Liver (tissue), 9 donors: Measurements from ENCODE around the gene WSCD1. TPM values are rescaled to one million over a fixed set of nuclear protein-coding genes. Genes with fewer than 3 reads are reported as not detected.
A peak's percentile ranks its signal among the peaks of the same experiment; 100 is the strongest.

ENCODE experiments used
- DNase-seq: peaks from one replicate; pipeline ENCODE4 v3.0.0-alpha.2; 2017; ENCODE audit warnings: low spot score
- H3K27ac ChIP-seq, 2 donors: one replicate each; pipeline ENCODE4 v1.7.0; 2013; ENCODE audit warnings: inconsistent platforms in 2 of 2, low read length in 2 of 2, control low read depth in 1 of 2, low read depth in 1 of 2, mild to moderate bottlenecking in 1 of 2
- H3K27me3 ChIP-seq, 4 donors: one replicate each; pipeline versions ENCODE4 v1.6.1 to v1.7.0; 2013; ENCODE audit warnings: low read length in 3 of 4, inconsistent platforms in 1 of 4, mild to moderate bottlenecking in 1 of 4, moderate library complexity in 1 of 4; ENCODE audit not compliant: control insufficient read depth in 4 of 4, insufficient read depth in 4 of 4
- H3K36me3 ChIP-seq, 4 donors: one replicate each; pipeline versions ENCODE4 v1.6.1 to v1.7.0; 2013; ENCODE audit warnings: low read length in 3 of 4, mild to moderate bottlenecking in 3 of 4, low read depth in 1 of 4, moderate library complexity in 1 of 4; ENCODE audit not compliant: control insufficient read depth in 4 of 4, insufficient read depth in 3 of 4
- H3K4me1 ChIP-seq, 4 donors: one replicate each; pipeline versions ENCODE4 v1.6.1 to v1.7.0; 2013; ENCODE audit warnings: low read length in 3 of 4, mild to moderate bottlenecking in 3 of 4, moderate library complexity in 1 of 4; ENCODE audit not compliant: control insufficient read depth in 4 of 4, insufficient read depth in 4 of 4
- H3K4me3 ChIP-seq, 3 donors: one replicate each; pipeline versions ENCODE4 v1.6.1 to v1.7.0; 2013; ENCODE audit warnings: low read length in 3 of 3, control low read depth in 1 of 3, low read depth in 1 of 3, mild to moderate bottlenecking in 1 of 3
- H3K9ac ChIP-seq, 2 donors: one replicate each; pipeline ENCODE4 v1.7.0; 2013; ENCODE audit warnings: low read length in 2 of 2, mild to moderate bottlenecking in 2 of 2, moderate library complexity in 2 of 2, control low read depth in 1 of 2, low read depth in 1 of 2
- H3K9me3 ChIP-seq, 4 donors: one replicate each; pipeline versions ENCODE4 v1.6.1 to v1.7.0; 2013; ENCODE audit warnings: low read length in 3 of 4; ENCODE audit not compliant: control insufficient read depth in 4 of 4
- EGR1 ChIP-seq, 2 donors: IDR thresholded peaks; 2 replicates each; pipeline ENCODE4 v1.6.1; 2016 to 2018; ENCODE audit warnings: antibody characterized with exemption in 2 of 2, low read depth in 2 of 2
- FOXA1 ChIP-seq: IDR thresholded peaks from 2 replicates; pipeline ENCODE4 v1.6.1; 2016; ENCODE audit warnings: antibody characterized with exemption
- GABPA ChIP-seq, 2 donors: IDR thresholded peaks in 1 of 2; conservative IDR thresholded peaks in 1 of 2; 2 replicates each; pipeline ENCODE4 v1.6.1; 2016; ENCODE audit warnings: antibody characterized with exemption in 2 of 2, mild to moderate bottlenecking in 1 of 2, moderate library complexity in 1 of 2
- HNF4A ChIP-seq, 2 donors: conservative IDR thresholded peaks; 2 replicates each; pipeline ENCODE4 v1.6.1; 2016; ENCODE audit warnings: antibody characterized with exemption in 2 of 2, mild to moderate bottlenecking in 2 of 2
- JUND ChIP-seq, 2 donors: IDR thresholded peaks; 2 replicates each; pipeline ENCODE4 v1.6.1; 2016; ENCODE audit warnings: antibody characterized with exemption in 2 of 2
- NR2F2 ChIP-seq: IDR thresholded peaks from 2 replicates; pipeline ENCODE4 v1.6.1; 2016; ENCODE audit warnings: antibody characterized with exemption
- RAD21 ChIP-seq, 2 donors: IDR thresholded peaks; 2 replicates each; pipeline ENCODE4 v1.6.1; 2016; ENCODE audit warnings: antibody characterized with exemption in 2 of 2, mild to moderate bottlenecking in 2 of 2
- RXRA ChIP-seq, 2 donors: IDR thresholded peaks; 2 replicates each; pipeline ENCODE4 v1.6.1; 2017 to 2018; ENCODE audit warnings: antibody characterized with exemption in 2 of 2, mild to moderate bottlenecking in 1 of 2
- SP1 ChIP-seq: IDR thresholded peaks from 2 replicates; pipeline ENCODE4 v1.6.1; 2018; ENCODE audit warnings: antibody characterized with exemption, mild to moderate bottlenecking
- YY1 ChIP-seq: IDR thresholded peaks from 2 replicates; pipeline ENCODE4 v1.6.1; 2016; ENCODE audit warnings: antibody characterized with exemption, mild to moderate bottlenecking
- WGBS: extraction: QIAGEN DNeasy Blood & Tissue Kit; methylation state at CpG from one replicate; pipeline ENCODE4 v1.1.7; 2013; 5-methylcytosine and 5-hydroxymethylcytosine counted together
- polyA plus RNA-seq, 2 donors: library from polyadenylated mRNA; stranded (reverse) in 1 of 2; unstranded in 1 of 2; fragments of 200-250 nt in 1 of 2; fragments of >200 nt in 1 of 2; fragmentation: Nextera tagmentation in 1 of 2; extraction: Ambion mirVana in 1 of 2; gene quantifications; one replicate each; pipeline versions ENCODE4 v1.2.1 to v1.2.3, GENCODE V29; 2013 to 2015
- total RNA-seq, 2 donors: library from RNA; depleted of rRNA; stranded (reverse); fragments of >200 nt; gene quantifications; one replicate each; pipeline ENCODE4 v1.2.3, GENCODE V29; 2014
- TF ChIP-seq, protein P1 (sequence below): IDR thresholded peaks from 2 replicates; pipeline ENCODE4 v1.6.1; 2016; ENCODE audit warnings: antibody characterized with exemption
- TF ChIP-seq, protein P2 (sequence below): fragments of 150-350 bp; IDR thresholded peaks from 2 replicates; pipeline ENCODE4 v1.5.1; 2017; ENCODE audit warnings: improper control_type of control experiment, low read depth, low read length; ENCODE audit not compliant: missing input control
- TF ChIP-seq, protein P3 (sequence below): IDR thresholded peaks from 2 replicates; pipeline ENCODE4 v1.6.1; 2016; ENCODE audit warnings: antibody characterized with exemption, mild to moderate bottlenecking
- donor health status: healthy.
- donor health status: healthy.
- donor health status: healthy.
- donor health status: healthy.
- donor health status: healthy.

Gene WSCD1
- total and polyA plus RNA-seq, 4 donors = 0.10 to 3.8 (median 1.3) TPM

DNA sequence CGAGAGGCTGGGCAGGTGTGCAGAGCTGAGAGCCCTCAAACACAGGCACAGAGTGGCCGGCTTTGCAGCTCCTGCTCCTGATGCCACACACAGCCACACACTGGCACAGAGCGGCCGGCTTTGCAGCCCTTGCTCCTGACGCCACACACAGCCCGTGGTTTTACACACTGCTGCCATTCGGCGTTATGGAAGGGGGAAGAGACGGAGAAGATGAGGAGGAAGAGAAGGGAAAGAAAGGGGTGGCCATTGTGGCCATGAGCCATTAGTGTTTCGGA, 26.8 kb downstream of the WSCD1 start:
- H3K36me3 ChIP-seq = no peaks in the 10 kb centered on the region
- no peaks in the 10 kb centered on the region for H3K27me3 ChIP-seq
- WGBS = 88% methylated on average over 10 of the region's 10 CpGs
- TF ChIP-seq HNF4A (conservative IDR thresholded peaks at IDR 0.05) (no peak), JUND (IDR thresholded peaks at IDR 0.05) (no peak)
- no peak overlapping the region for H3K27ac ChIP-seq
- no peak for DNase-seq
- H3K4me3 ChIP-seq = no peak overlapping the region
- no peaks in the 10 kb centered on the region for H3K4me1 ChIP-seq
- no peak overlapping the region for H3K9ac ChIP-seq
- no peaks in the 10 kb centered on the region for H3K9me3 ChIP-seq

DNA sequence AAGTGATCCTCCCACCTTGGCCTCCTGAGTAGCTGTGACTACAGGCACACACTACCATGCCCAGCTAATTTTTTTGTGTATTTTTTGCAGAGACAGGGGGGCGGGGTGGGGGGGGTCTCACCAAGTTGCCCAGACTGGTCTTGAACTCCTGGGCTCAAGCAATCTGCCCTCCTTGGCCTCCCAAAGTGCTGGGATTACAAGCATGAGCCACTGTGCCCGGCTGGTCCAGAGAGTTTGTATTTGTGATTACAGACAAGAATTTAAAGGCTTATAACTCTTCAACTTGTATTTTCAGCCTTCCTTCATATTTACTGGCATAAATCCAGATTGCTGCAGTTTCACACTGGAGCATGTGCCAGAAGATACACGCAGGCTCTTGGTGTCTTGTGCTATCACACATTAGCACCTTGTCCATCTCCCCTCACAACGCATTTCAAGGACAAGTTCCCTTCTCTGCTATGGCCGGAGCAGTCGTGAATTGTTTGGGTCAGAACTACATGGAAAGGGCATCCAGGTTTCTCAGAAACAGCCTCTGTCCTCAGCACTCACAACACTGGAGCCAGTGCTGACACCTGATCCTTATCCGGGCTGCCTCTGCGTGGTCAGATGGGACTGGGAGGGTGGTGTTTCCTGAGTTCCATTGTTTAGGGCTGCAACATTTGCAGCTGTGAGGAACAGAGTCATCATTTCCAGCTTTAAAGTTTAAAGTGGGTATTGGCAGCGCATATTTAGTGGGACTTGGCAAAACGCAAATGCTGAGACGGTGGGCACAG, 28.1 kb downstream of the WSCD1 start:
- Histone ChIP-seq H3K27me3 (no peaks in the 10 kb centered on the region), H3K27ac (no peak overlapping the region), H3K9me3 (no peaks in the 10 kb centered on the region), H3K9ac (no peak overlapping the region), H3K36me3 (no peaks in the 10 kb centered on the region), H3K4me3 (no peak overlapping the region), H3K4me1 (no peaks in the 10 kb centered on the region)
- TF ChIP-seq, protein P1, sequence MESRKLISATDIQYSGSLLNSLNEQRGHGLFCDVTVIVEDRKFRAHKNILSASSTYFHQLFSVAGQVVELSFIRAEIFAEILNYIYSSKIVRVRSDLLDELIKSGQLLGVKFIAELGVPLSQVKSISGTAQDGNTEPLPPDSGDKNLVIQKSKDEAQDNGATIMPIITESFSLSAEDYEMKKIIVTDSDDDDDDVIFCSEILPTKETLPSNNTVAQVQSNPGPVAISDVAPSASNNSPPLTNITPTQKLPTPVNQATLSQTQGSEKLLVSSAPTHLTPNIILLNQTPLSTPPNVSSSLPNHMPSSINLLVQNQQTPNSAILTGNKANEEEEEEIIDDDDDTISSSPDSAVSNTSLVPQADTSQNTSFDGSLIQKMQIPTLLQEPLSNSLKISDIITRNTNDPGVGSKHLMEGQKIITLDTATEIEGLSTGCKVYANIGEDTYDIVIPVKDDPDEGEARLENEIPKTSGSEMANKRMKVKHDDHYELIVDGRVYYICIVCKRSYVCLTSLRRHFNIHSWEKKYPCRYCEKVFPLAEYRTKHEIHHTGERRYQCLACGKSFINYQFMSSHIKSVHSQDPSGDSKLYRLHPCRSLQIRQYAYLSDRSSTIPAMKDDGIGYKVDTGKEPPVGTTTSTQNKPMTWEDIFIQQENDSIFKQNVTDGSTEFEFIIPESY = no peak
- TF ChIP-seq JUND (IDR thresholded peaks at IDR 0.05) = no peak
- TF ChIP-seq YY1 = no peak
- TF ChIP-seq EGR1 (IDR thresholded peaks at IDR 0.05; ENCODE audit: low read depth in 2 of 2) = no peak
- TF ChIP-seq, protein P2, sequence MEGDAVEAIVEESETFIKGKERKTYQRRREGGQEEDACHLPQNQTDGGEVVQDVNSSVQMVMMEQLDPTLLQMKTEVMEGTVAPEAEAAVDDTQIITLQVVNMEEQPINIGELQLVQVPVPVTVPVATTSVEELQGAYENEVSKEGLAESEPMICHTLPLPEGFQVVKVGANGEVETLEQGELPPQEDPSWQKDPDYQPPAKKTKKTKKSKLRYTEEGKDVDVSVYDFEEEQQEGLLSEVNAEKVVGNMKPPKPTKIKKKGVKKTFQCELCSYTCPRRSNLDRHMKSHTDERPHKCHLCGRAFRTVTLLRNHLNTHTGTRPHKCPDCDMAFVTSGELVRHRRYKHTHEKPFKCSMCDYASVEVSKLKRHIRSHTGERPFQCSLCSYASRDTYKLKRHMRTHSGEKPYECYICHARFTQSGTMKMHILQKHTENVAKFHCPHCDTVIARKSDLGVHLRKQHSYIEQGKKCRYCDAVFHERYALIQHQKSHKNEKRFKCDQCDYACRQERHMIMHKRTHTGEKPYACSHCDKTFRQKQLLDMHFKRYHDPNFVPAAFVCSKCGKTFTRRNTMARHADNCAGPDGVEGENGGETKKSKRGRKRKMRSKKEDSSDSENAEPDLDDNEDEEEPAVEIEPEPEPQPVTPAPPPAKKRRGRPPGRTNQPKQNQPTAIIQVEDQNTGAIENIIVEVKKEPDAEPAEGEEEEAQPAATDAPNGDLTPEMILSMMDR = no peak
- TF ChIP-seq NR2F2 = peak; percentile 44
- TF ChIP-seq RAD21 (IDR thresholded peaks at IDR 0.05) = peak in 1 of 2 donors; percentile 24
- TF ChIP-seq RXRA (IDR thresholded peaks at IDR 0.05) = no peak
- TF ChIP-seq SP1 = peak; percentile 18
- TF ChIP-seq GABPA (IDR thresholded peaks at IDR 0.05 in 1 of 2, conservative IDR thresholded peaks at IDR 0.05 in 1 of 2) = no peak
- TF ChIP-seq FOXA1 = no peak
- TF ChIP-seq, protein P3, sequence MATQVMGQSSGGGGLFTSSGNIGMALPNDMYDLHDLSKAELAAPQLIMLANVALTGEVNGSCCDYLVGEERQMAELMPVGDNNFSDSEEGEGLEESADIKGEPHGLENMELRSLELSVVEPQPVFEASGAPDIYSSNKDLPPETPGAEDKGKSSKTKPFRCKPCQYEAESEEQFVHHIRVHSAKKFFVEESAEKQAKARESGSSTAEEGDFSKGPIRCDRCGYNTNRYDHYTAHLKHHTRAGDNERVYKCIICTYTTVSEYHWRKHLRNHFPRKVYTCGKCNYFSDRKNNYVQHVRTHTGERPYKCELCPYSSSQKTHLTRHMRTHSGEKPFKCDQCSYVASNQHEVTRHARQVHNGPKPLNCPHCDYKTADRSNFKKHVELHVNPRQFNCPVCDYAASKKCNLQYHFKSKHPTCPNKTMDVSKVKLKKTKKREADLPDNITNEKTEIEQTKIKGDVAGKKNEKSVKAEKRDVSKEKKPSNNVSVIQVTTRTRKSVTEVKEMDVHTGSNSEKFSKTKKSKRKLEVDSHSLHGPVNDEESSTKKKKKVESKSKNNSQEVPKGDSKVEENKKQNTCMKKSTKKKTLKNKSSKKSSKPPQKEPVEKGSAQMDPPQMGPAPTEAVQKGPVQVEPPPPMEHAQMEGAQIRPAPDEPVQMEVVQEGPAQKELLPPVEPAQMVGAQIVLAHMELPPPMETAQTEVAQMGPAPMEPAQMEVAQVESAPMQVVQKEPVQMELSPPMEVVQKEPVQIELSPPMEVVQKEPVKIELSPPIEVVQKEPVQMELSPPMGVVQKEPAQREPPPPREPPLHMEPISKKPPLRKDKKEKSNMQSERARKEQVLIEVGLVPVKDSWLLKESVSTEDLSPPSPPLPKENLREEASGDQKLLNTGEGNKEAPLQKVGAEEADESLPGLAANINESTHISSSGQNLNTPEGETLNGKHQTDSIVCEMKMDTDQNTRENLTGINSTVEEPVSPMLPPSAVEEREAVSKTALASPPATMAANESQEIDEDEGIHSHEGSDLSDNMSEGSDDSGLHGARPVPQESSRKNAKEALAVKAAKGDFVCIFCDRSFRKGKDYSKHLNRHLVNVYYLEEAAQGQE = no peak
- 75% methylated on average over 11 of the region's 11 CpGs for WGBS
- no peak for DNase-seq
